GM12878 (cell line): ENCODE data around the gene DAO. TPM values are rescaled to one million over a fixed set of nuclear protein-coding genes. Genes with fewer than 3 reads are reported as not detected.

Experiments
- ATAC-seq: fragments of 200-7000 bp; cut with Tn5 transposase; 3 replicates; pipeline ENCODE4 v1.9.1; 2020; ENCODE audit warnings: mild to moderate bottlenecking, moderate library complexity
- BruUV-seq: library from RNA; stranded (reverse); fragments of 400-500 nt; replicated peaks from 2 replicates; lab custom pipeline; 2021; lab: Mats Ljungman, UMichigan
- CTCF ChIA-PET: fragments of 300-600 bp; sonication (Branson Sonifier 250); formaldehyde crosslinking; extraction: SDS; loops from one replicate; lab custom pipeline; 2021; ENCODE audit warnings: inconsistent platforms; lab: Yijun Ruan, JAX
- POLR2A ChIA-PET: fragments of 350-600 bp; formaldehyde crosslinking; extraction: SDS; loops from one replicate; lab custom pipeline; 2021; ENCODE audit warnings: inconsistent platforms; lab: Charles Lee
- RAD21 ChIA-PET: fragments of 300-600 bp; sonication (Branson Sonifier 250); formaldehyde crosslinking; loops from one replicate; lab custom pipeline; 2023; ENCODE audit warnings: antibody characterized with exemption; ENCODE audit not compliant: unreplicated experiment; lab: Charles Lee
- SMC1A ChIA-PET: fragments of 300-600 bp; sonication (Branson Sonifier 250); formaldehyde crosslinking; loops from one replicate; lab custom pipeline; 2023; ENCODE audit not compliant: unreplicated experiment, uncharacterized antibody; lab: Charles Lee
- DNase-seq: peaks from one replicate; pipeline ENCODE4 v3.0.0-alpha.2; 2011; ENCODE audit warnings: low read depth, low spot score
- FAIRE-seq: peaks from 3 replicates; lab custom pipeline; 2011; peaks lifted over from hg19 to GRCh38; lab: Jason Lieb, UNC
- H2AFZ ChIP-seq: 2 replicates; pipeline ENCODE4 v1.6.0; 2011; ENCODE audit warnings: low read depth, low read length, control low read depth; ENCODE audit not compliant: control insufficient read depth
- H3K27ac ChIP-seq: 2 replicates; pipeline ENCODE4 v1.5.1; 2011; ENCODE audit warnings: control low read depth; ENCODE audit not compliant: control insufficient read depth, insufficient read depth
- H3K27me3 ChIP-seq, 2 experiments: replicated peaks in 1 of 2; 2 replicates each; pipeline versions ENCODE4 v1.6.0 to v1.6.1; 2011; ENCODE audit warnings: low read length in 1 of 2; ENCODE audit not compliant: control insufficient read depth in 2 of 2, insufficient read depth in 2 of 2
- H3K36me3 ChIP-seq, 2 experiments: 2 replicates each; pipeline ENCODE4 v1.5.1; 2011; ENCODE audit warnings: low read length in 1 of 2; ENCODE audit not compliant: control insufficient read depth in 2 of 2, insufficient read depth in 2 of 2
- H3K4me1 ChIP-seq: 2 replicates; pipeline ENCODE4 v1.6.1; 2011; ENCODE audit warnings: mild to moderate bottlenecking, low read length, moderate library complexity, mixed read lengths; ENCODE audit not compliant: control insufficient read depth, insufficient read depth
- H3K4me2 ChIP-seq: 2 replicates; pipeline ENCODE4 v1.6.0; 2011; ENCODE audit warnings: control low read depth; ENCODE audit not compliant: control insufficient read depth, insufficient read depth
- H3K4me3 ChIP-seq: fragments of 200-600 bp; sonication (generic); 2 replicates; pipeline ENCODE4 v1.5.1; 2016
- H3K79me2 ChIP-seq: 2 replicates; pipeline ENCODE4 v1.6.0; 2011; ENCODE audit warnings: low read length; ENCODE audit not compliant: control insufficient read depth, insufficient read depth
- H3K9ac ChIP-seq: 2 replicates; pipeline ENCODE4 v1.8.0; 2011; ENCODE audit warnings: low read length, control low read depth, mixed read lengths; ENCODE audit not compliant: control insufficient read depth, insufficient read depth
- H3K9me3 ChIP-seq: replicated peaks from 3 replicates; pipeline ENCODE4 v1.5.1; 2011; ENCODE audit warnings: mild to moderate bottlenecking, low read length; ENCODE audit not compliant: control insufficient read depth, insufficient read depth
- H4K20me1 ChIP-seq: 2 replicates; pipeline ENCODE4 v1.6.0; 2011; ENCODE audit not compliant: control insufficient read depth, insufficient read depth
- BCL3 ChIP-seq: IDR thresholded peaks from 2 replicates; pipeline ENCODE4 v1.6.1; 2011; ENCODE audit warnings: borderline replicate concordance, low read depth, mild to moderate bottlenecking, moderate library complexity, low read length; ENCODE audit not compliant: insufficient read depth, poor library complexity, severe bottlenecking
- BHLHE40 ChIP-seq, 2 experiments: fragments of 450-650 bp in 1 of 2; IDR thresholded peaks; 2 replicates each; pipeline ENCODE4 v1.6.1; 2011 to 2017; ENCODE audit warnings: low read depth in 2 of 2, borderline replicate concordance in 1 of 2, improper control_type of control experiment in 1 of 2, low read length in 1 of 2, mild to moderate bottlenecking in 1 of 2
- CHD1 ChIP-seq: IDR thresholded peaks from 2 replicates; pipeline ENCODE4 v1.6.1; 2012; ENCODE audit warnings: low read depth, low read length, improper control_type of control experiment
- CREB1 ChIP-seq: IDR thresholded peaks from 2 replicates; pipeline ENCODE4 v1.6.1; 2012; ENCODE audit warnings: low read depth, mild to moderate bottlenecking, inconsistent platforms
- HCFC1 ChIP-seq: fragments of 150-350 bp; IDR thresholded peaks from 2 replicates; pipeline ENCODE4 v1.6.1; 2014; ENCODE audit warnings: low read length
- HDAC6 ChIP-seq: fragments of 200-600 bp; sonication (generic); IDR thresholded peaks from one replicate; pipeline ENCODE4 v1.8.0; 2017; ENCODE audit warnings: antibody characterized with exemption; ENCODE audit not compliant: unreplicated experiment
- HDGF ChIP-seq: fragments of 450-650 bp; IDR thresholded peaks from 2 replicates; pipeline ENCODE4 v1.6.1; 2016; ENCODE audit warnings: antibody characterized with exemption
- IKZF2 ChIP-seq, 2 experiments: fragments of 450-650 bp; IDR thresholded peaks; 2 replicates each; pipeline ENCODE4 v1.6.1; 2017; ENCODE audit warnings: mild to moderate bottlenecking in 2 of 2, moderate library complexity in 2 of 2
- KLF5 ChIP-seq: fragments of 450-650 bp; IDR thresholded peaks from 2 replicates; pipeline ENCODE4 v1.6.1; 2014; ENCODE audit warnings: mild to moderate bottlenecking; ENCODE audit not compliant: partially characterized antibody
- NFYA ChIP-seq: IDR thresholded peaks from 2 replicates; pipeline ENCODE4 v1.6.1; 2011; ENCODE audit warnings: low read depth, mild to moderate bottlenecking, low read length, improper control_type of control experiment, borderline replicate concordance
- PAX8 ChIP-seq: fragments of 450-650 bp; IDR thresholded peaks from 2 replicates; pipeline ENCODE4 v1.6.1; 2017; ENCODE audit warnings: mild to moderate bottlenecking, moderate library complexity
- POLR2AphosphoS5 ChIP-seq: IDR thresholded peaks from 2 replicates; pipeline ENCODE4 v1.6.1; 2011; ENCODE audit warnings: mild to moderate bottlenecking, low read length, inconsistent platforms
- RBBP5 ChIP-seq: fragments of 200-600 bp; sonication (generic); conservative IDR thresholded peaks from 2 replicates; pipeline ENCODE4 v1.6.1; 2016
- SIX5 ChIP-seq: IDR thresholded peaks from 2 replicates; pipeline ENCODE4 v1.6.1; 2011; ENCODE audit warnings: mild to moderate bottlenecking, low read depth, low read length, moderate library complexity; ENCODE audit not compliant: severe bottlenecking
- SMAD5 ChIP-seq: IDR thresholded peaks from 2 replicates; pipeline ENCODE4 v1.6.1; 2016; ENCODE audit warnings: antibody characterized with exemption, low read depth
- SP1 ChIP-seq: IDR thresholded peaks from one replicate; pipeline ENCODE4 v1.6.1; 2011; ENCODE audit warnings: low read depth, low read length
- STAT1 ChIP-seq: fragments of 450-650 bp; conservative IDR thresholded peaks from 2 replicates; pipeline ENCODE4 v1.6.1; 2014; ENCODE audit warnings: antibody characterized with exemption, mild to moderate bottlenecking
- SUZ12 ChIP-seq: fragments of 200-600 bp; sonication (generic); IDR thresholded peaks from one replicate; pipeline ENCODE4 v1.6.1; 2018; ENCODE audit warnings: antibody characterized with exemption, mild to moderate bottlenecking; ENCODE audit not compliant: unreplicated experiment
- TCF3 ChIP-seq: IDR thresholded peaks from 2 replicates; pipeline ENCODE4 v1.6.1; 2012; ENCODE audit warnings: low read depth, mild to moderate bottlenecking, low read length, borderline replicate concordance; ENCODE audit not compliant: insufficient read depth
- WGBS: methylation state at CpG from one replicate; pipeline ENCODE4 v1.1.6; 2016; ENCODE audit warnings: low lambda C conversion rate; ENCODE audit not compliant: insufficient replicate concordance, insufficient coverage; ENCODE audit errors: missing lambda C conversion rate; 5-methylcytosine and 5-hydroxymethylcytosine counted together
- in situ Hi-C: fragments of 300-500 bp; cut with MboI; formaldehyde crosslinking; loops from 9 replicates; pipeline ENCODE4 v1.14.3; 2018; ENCODE audit warnings: mixed read lengths
- intact Hi-C: fragments of 100-400 bp; cut with micrococcal nuclease; formaldehyde crosslinking; loops from one replicate; pipeline ENCODE4 v1.14.2; 2022; ENCODE audit not compliant: unreplicated experiment
- polyA plus RNA-seq, 11 experiments: library from polyadenylated mRNA; depleted of rRNA in 4 of 11; unstranded in 6 of 11; stranded (reverse) in 5 of 11; fragments of >200 nt; fragmentation: Nextera tagmentation in 4 of 11; fragmentation: Illumina TruSeq in 1 of 11; extraction: Ambion mirVana in 4 of 11; extraction: Trizol in 1 of 11; gene quantifications; 1 replicate in 1 of 11; 2 replicates in 10 of 11; pipeline versions ENCODE4 v1.2.1 to v1.2.3, GENCODE V29; 2011 to 2016; ENCODE audit warnings: inconsistent platforms in 2 of 11, missing spikeins in 2 of 11, low read depth in 1 of 11
- total RNA-seq, 4 experiments: library from RNA; depleted of rRNA in 3 of 4; stranded (reverse); fragments of >200 nt in 3 of 4; fragmentation: Illumina TruSeq in 1 of 4; extraction: Trizol in 1 of 4; gene quantifications; 2 replicates each; pipeline versions ENCODE4 v1.2.1 to v1.2.3, GENCODE V29; 2013 to 2021
- TF ChIP-seq, protein P1 (sequence below): IDR thresholded peaks from 2 replicates; pipeline ENCODE4 v1.6.1; 2011; ENCODE audit warnings: mild to moderate bottlenecking, low read depth, low read length, moderate library complexity; ENCODE audit not compliant: insufficient replicate concordance
- TF ChIP-seq, protein P2 (sequence below): IDR thresholded peaks from 2 replicates; pipeline ENCODE4 v1.6.1; 2011; ENCODE audit warnings: borderline replicate concordance, low read depth, mild to moderate bottlenecking, moderate library complexity, mixed read lengths, low read length; ENCODE audit not compliant: insufficient read depth; ENCODE audit errors: extremely low read length

The DAO gene
- total and polyA plus RNA-seq, 10 of the 15 experiments (the other 5 are each of a cell fraction or from before 2014, with no cell fraction given) = 0.15 TPM; not detected in 9

GRCh38 chr12:108948367-108948766 lies 68.5 kb downstream of the DAO start (continued):
- TF ChIP-seq BCL3 (no peak), IKZF2 (IDR thresholded peaks at IDR 0.05) (no peak), HCFC1 (no peak), STAT1 (no peak), RBBP5 (no peak), SIX5 (no peak)
- TF ChIP-seq, protein P1, sequence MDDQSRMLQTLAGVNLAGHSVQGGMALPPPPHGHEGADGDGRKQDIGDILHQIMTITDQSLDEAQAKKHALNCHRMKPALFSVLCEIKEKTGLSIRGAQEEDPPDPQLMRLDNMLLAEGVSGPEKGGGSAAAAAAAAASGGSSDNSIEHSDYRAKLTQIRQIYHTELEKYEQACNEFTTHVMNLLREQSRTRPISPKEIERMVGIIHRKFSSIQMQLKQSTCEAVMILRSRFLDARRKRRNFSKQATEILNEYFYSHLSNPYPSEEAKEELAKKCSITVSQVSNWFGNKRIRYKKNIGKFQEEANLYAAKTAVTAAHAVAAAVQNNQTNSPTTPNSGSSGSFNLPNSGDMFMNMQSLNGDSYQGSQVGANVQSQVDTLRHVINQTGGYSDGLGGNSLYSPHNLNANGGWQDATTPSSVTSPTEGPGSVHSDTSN = no peak
- TF ChIP-seq, all 136 proteins: peak for 0

- 92% methylated on average over 1 of the region's 1 CpG for WGBS
- POLR2A ChIA-PET = interaction anchor here (0.6 to 1.8 kb wide), 3 partner anchors 14 to 89 kb away, joined by 3 to 5 read pairs (median 4); no protein-coding TSS in a partner anchor
- no peak overlapping the region for H3K4me3 ChIP-seq
- H2AFZ ChIP-seq = no peak overlapping the region
- RAD21 ChIA-PET = interaction anchor here (0.6 to 2.1 kb wide), 16 partner anchors 44 to 957 kb away, joined by 3 to 27 read pairs (median 4); partner anchors contain the start of gene ISCU
- no peak for DNase-seq
- CTCF ChIA-PET = interaction anchor here (0.7 to 6.3 kb wide), 29 partner anchors 9 to 388 kb away, joined by 3 to 94 read pairs (median 6); partner anchors contain the start of genes ALKBH2 and ISCU
- FAIRE-seq = no peak
- H3K9ac ChIP-seq = no peak overlapping the region
- no peaks in the 10 kb centered on the region for H4K20me1 ChIP-seq
- no peak for ATAC-seq
- peaks cover 3% of the 10 kb centered on the region; the same call in 1 of the 2 replicates for H3K4me1 ChIP-seq
- no peaks in the 10 kb centered on the region for H3K36me3 ChIP-seq
- no peaks in the 10 kb centered on the region; a peak in 1 of 4 replicates for H3K27me3 ChIP-seq
- no peaks in the 10 kb centered on the region for H3K79me2 ChIP-seq
- SMC1A ChIA-PET = interaction anchor here (1.0 to 2.9 kb wide), 14 partner anchors 11 to 957 kb away, joined by 3 to 48 read pairs (median 6); no protein-coding TSS in a partner anchor
- no TSS peak for BruUV-seq
- no peak overlapping the region for H3K4me2 ChIP-seq
- intact Hi-C loops = loop anchor here (2.0 to 5.0 kb wide), 2 partner anchors 285 to 388 kb away; partner anchors contain the start of genes ISCU and SART3
- no peak overlapping the region for H3K27ac ChIP-seq
- no peaks in the 10 kb centered on the region; the same call in 2 of the 3 replicates for H3K9me3 ChIP-seq
- in situ Hi-C loops = loop anchor here (5.0 kb wide), 4 partner anchors 63 to 388 kb away; partner anchors contain the start of genes ISCU and SART3
- TF ChIP-seq HDAC6 (no peak), TCF3 (no peak), KLF5 (no peak), CREB1 (no peak), HDGF (no peak), POLR2AphosphoS5 (no peak), SUZ12 (no peak), BHLHE40 (IDR thresholded peaks at IDR 0.05; ENCODE audit: borderline replicate concordance in 1 of 2, low read depth in 2 of 2, low read length in 1 of 2) (no peak), SMAD5 (no peak), NFYA (no peak), SP1 (no peak), CHD1 (no peak), PAX8 (no peak)
- TF ChIP-seq, protein P2, sequence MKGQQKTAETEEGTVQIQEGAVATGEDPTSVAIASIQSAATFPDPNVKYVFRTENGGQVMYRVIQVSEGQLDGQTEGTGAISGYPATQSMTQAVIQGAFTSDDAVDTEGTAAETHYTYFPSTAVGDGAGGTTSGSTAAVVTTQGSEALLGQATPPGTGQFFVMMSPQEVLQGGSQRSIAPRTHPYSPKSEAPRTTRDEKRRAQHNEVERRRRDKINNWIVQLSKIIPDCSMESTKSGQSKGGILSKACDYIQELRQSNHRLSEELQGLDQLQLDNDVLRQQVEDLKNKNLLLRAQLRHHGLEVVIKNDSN = no peak
Measured at GRCh38 chr12:108949976-108950375, 70.1 kb downstream of the DAO start.
